ENCODE data around the gene NRCAM.
A peak's percentile ranks its signal among the peaks of the same experiment; 100 is the strongest.

The NRCAM gene

DNA sequence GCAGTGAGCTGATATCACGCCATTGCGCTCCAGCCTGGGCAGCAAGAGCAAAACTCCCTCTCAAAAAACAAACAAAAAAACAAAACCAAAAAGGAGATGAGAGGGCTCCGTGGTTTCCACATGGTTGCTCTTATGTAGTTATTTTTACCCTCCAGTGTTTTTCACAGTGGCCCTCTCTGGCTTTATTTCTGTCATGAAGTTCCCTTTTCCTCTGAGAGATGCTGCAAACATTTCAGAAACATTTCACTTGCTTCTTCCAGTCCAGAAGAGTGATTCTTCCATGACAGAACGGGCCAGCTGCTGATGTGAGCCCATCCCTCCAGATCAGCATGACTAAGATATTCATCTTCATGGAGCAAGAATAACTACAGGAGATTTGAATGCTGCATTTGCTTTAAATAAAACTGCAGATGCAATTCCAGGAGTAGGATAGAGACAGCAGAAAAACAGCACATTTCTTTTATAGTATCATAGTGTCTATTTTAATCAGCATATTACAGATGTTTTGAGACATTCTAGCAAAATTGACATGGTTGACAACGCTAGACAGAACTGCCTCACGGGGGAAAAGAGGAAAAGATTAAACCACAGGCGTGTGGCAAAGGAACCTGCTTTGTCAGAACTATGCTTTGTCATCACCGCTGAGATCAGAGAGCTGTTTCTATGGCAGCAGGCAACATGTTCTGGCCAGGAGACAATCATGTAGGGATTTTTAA is 40.3 kb downstream of the NRCAM start:
- H3K4me3 ChIP-seq (ENCODE audit: low read depth, low read length) = no peak overlapping the region
- DNase-seq (ENCODE audit: low read depth, low spot score) = peak; percentile 83
- TF ChIP-seq CTCF (IDR thresholded peaks at IDR 0.05; ENCODE audit: low read depth, low read length) = no peak
- in situ Hi-C loops (cut with HindIII; ENCODE audit: low sequenced_read_pairs) = no loop called here

DNA sequence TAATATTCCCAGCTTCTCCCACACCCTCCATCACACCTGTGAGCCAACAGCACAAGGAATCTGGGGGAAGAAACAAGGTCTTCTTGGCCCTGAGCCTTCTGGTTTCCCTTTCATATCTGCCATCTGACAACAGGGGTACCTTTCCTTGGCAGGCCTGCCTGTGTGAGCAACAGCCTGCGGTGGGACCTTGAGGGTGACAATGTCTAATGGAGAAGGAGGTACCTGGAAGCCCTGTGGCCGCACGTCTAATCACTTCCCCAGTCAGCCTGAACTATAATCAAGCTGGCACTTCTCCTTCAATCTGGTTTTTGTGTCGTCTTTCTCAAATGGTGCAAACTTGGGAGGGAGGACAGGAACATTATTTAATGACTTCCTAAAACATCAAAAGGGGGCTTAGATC is 41.2 kb downstream of the NRCAM start:
- H3K4me3 ChIP-seq (ENCODE audit: low read depth, low read length) = no peak overlapping the region
- DNase-seq (ENCODE audit: low read depth, low spot score) = no peak
- in situ Hi-C loops (cut with HindIII; ENCODE audit: low sequenced_read_pairs) = no loop called here
- no peak for TF ChIP-seq CTCF (IDR thresholded peaks at IDR 0.05; ENCODE audit: low read depth, low read length)

- in situ Hi-C loops (cut with HindIII; ENCODE audit: low sequenced_read_pairs) = no loop called here
- peak; percentile 87 for DNase-seq (ENCODE audit: low read depth, low spot score)
- no peak overlapping the region for H3K4me3 ChIP-seq (ENCODE audit: low read depth, low read length)
- TF ChIP-seq CTCF (IDR thresholded peaks at IDR 0.05; ENCODE audit: low read depth, low read length) = no peak
Measured at GRCh38 chr7:108413782-108414492, 42.3 kb downstream of the NRCAM start.

- no peak for DNase-seq (ENCODE audit: low read depth, low spot score)
- in situ Hi-C loops (cut with HindIII; ENCODE audit: low sequenced_read_pairs) = no loop called here
- TF ChIP-seq CTCF (IDR thresholded peaks at IDR 0.05; ENCODE audit: low read depth, low read length) = no peak
- H3K4me3 ChIP-seq (ENCODE audit: low read depth, low read length) = no peak overlapping the region
Measured at GRCh38 chr7:108413337-108413736, 42.9 kb downstream of the NRCAM start.

GRCh38 chr7:108409146-108409545 is 47.1 kb downstream of the NRCAM start:
- no peak for TF ChIP-seq CTCF (IDR thresholded peaks at IDR 0.05; ENCODE audit: low read depth, low read length)
- in situ Hi-C loops (cut with HindIII; ENCODE audit: low sequenced_read_pairs) = no loop called here
- no peak for DNase-seq (ENCODE audit: low read depth, low spot score)
- H3K4me3 ChIP-seq (ENCODE audit: low read depth, low read length) = no peak overlapping the region

- in situ Hi-C loops (cut with HindIII; ENCODE audit: low sequenced_read_pairs) = no loop called here
- TF ChIP-seq CTCF (IDR thresholded peaks at IDR 0.05; ENCODE audit: low read depth, low read length) = no peak
- no peak for DNase-seq (ENCODE audit: low read depth, low spot score)
- H3K4me3 ChIP-seq (ENCODE audit: low read depth, low read length) = no peak overlapping the region
Measured at GRCh38 chr7:108408296-108408991, 47.8 kb downstream of the NRCAM start.
